HepG2 (cell line): ENCODE data around the gene ANAPC10. TPM values are rescaled to one million over a fixed set of nuclear protein-coding genes. Genes with fewer than 3 reads are reported as not detected.

Experiments used
- ERF ChIP-seq: IDR thresholded peaks from 2 replicates; pipeline ENCODE4 v1.6.1; 2018; ENCODE audit warnings: missing biosample characterization, missing genetic modification reagents
- HMGXB3 ChIP-seq: sonication (generic); formaldehyde crosslinking; IDR thresholded peaks from 2 replicates; pipeline ENCODE4 v1.4.0; 2020; ENCODE audit warnings: missing genetic modification reagents, borderline replicate concordance
- PLSCR1 ChIP-seq: sonication (generic); formaldehyde crosslinking; IDR thresholded peaks from 2 replicates; pipeline ENCODE4 v1.5.0; 2020; ENCODE audit warnings: missing genetic modification reagents, mild to moderate bottlenecking, borderline replicate concordance
- RNF219 ChIP-seq: sonication (generic); formaldehyde crosslinking; IDR thresholded peaks from 2 replicates; pipeline ENCODE4 v1.5.0; 2020; ENCODE audit warnings: mild to moderate bottlenecking, missing genetic modification reagents
- RXRB ChIP-seq: IDR thresholded peaks from 2 replicates; pipeline ENCODE4 v1.6.1; 2016; ENCODE audit warnings: borderline replicate concordance, missing genetic modification reagents, missing compliant biosample characterization
- SMC3 ChIP-seq: IDR thresholded peaks from 2 replicates; pipeline ENCODE4 v1.6.1; 2011; ENCODE audit warnings: low read length, improper control_type of control experiment
- SUZ12 ChIP-seq: fragments of 150-350 bp; IDR thresholded peaks from 2 replicates; pipeline ENCODE4 v1.6.1; 2014; ENCODE audit warnings: low read depth, low read length
- ZFP62 ChIP-seq: sonication (generic); formaldehyde crosslinking; IDR thresholded peaks from 2 replicates; pipeline ENCODE4 v1.4.0; 2020; ENCODE audit warnings: missing genetic modification reagents
- ZNF10 ChIP-seq: sonication (generic); formaldehyde crosslinking; IDR thresholded peaks from 2 replicates; pipeline ENCODE4 v1.4.0; 2020; ENCODE audit warnings: mild to moderate bottlenecking, low read depth, missing genetic modification reagents, borderline replicate concordance
- ZNF510 ChIP-seq: sonication (generic); formaldehyde crosslinking; IDR thresholded peaks from 2 replicates; pipeline ENCODE4 v1.4.0; 2020; ENCODE audit warnings: low read depth, mild to moderate bottlenecking, missing genetic modification reagents
- ZNF646 ChIP-seq: sonication (generic); formaldehyde crosslinking; IDR thresholded peaks from 2 replicates; pipeline ENCODE4 v1.9.0; 2021; ENCODE audit warnings: mild to moderate bottlenecking, missing genetic modification reagents
- ZNF878 ChIP-seq: sonication (generic); formaldehyde crosslinking; IDR thresholded peaks from 2 replicates; pipeline ENCODE4 v1.8.1; 2023; ENCODE audit warnings: mild to moderate bottlenecking, missing genetic modification reagents, moderate library complexity
- ZSCAN31 ChIP-seq: sonication (generic); formaldehyde crosslinking; IDR thresholded peaks from 2 replicates; pipeline ENCODE4 v1.5.0; 2020; ENCODE audit warnings: low read depth, mild to moderate bottlenecking, missing genetic modification reagents
- polyA plus RNA-seq, 8 experiments: library from polyadenylated mRNA; depleted of rRNA in 3 of 8; stranded (reverse) in 7 of 8; unstranded in 1 of 8; fragments of >200 nt; fragmentation: Illumina TruSeq in 4 of 8; extraction: Trizol in 4 of 8; gene quantifications; 2 replicates each; pipeline versions ENCODE4 v1.2.1 to v1.2.3, GENCODE V29; 2011 to 2016; ENCODE audit warnings: low read depth in 4 of 8, missing spikeins in 1 of 8, mixed read lengths in 1 of 8; ENCODE audit not compliant: insufficient read depth in 1 of 8
- total RNA-seq, 5 experiments: library from RNA; depleted of rRNA; stranded (reverse); fragments of >200 nt; fragmentation: Illumina TruSeq; extraction: Trizol; gene quantifications; 2 replicates each; pipeline ENCODE4 v1.2.3, GENCODE V29; 2016; ENCODE audit warnings: low read depth in 1 of 5

ANAPC10 gene
- total and polyA plus RNA-seq, 2 of the 13 experiments (the other 11 are each of a cell fraction or from before 2014, with no cell fraction given), result 21.9 to 32.7 TPM

GRCh38 chr4:145097821-145098674, at the start of gene ANAPC10, which contains the start of gene ABCE1 (continued):
- TF ChIP-seq HMGXB3, result peak; percentile 84; the same call in 1 of the 2 replicates
- no peak for TF ChIP-seq ZFP62 (CRISPR knock-in tag)
- no peak for TF ChIP-seq SUZ12
- peak; percentile 78; the same call in 1 of the 2 replicates for TF ChIP-seq RXRB (CRISPR knock-in tag)
- TF ChIP-seq ZNF510 (CRISPR knock-in tag), result peak; percentile 93; the same call in 1 of the 2 replicates
- TF ChIP-seq ZSCAN31 (CRISPR knock-in tag), result peak; percentile 90
- TF ChIP-seq ERF, result peak; percentile 75
- TF ChIP-seq ZNF646 (CRISPR knock-in tag), result 0 out of 2 replicates have a peak, but pooled peaks have one; percentile 11
- TF ChIP-seq RNF219 (CRISPR knock-in tag), result no peak
- TF ChIP-seq ZNF10 (CRISPR knock-in tag), result no peak
- TF ChIP-seq PLSCR1 (CRISPR knock-in tag), result no peak
- 0 out of 2 replicates have a peak, but pooled peaks have one; percentile 8 for TF ChIP-seq SMC3
- TF ChIP-seq ZNF878, result 0 out of 2 replicates have a peak, but pooled peaks have one; percentile 11
